H9 (cell line): ENCODE measurements around the gene DYDC1. TPM values are rescaled to one million over a fixed set of nuclear protein-coding genes. Genes with fewer than 3 reads are reported as not detected.

Source experiments
- DNase-seq: peaks from one replicate; pipeline ENCODE4 v3.0.0-alpha.2; 2017
- H2AFZ ChIP-seq: one replicate; pipeline ENCODE4 v1.6.1; 2013; ENCODE audit warnings: mild to moderate bottlenecking, low read length, control low read depth, moderate library complexity
- H2AK5ac ChIP-seq: 2 replicates; pipeline ENCODE4 v1.6.1; 2013; ENCODE audit warnings: low read length, control low read depth, mixed read lengths; ENCODE audit not compliant: insufficient read length
- H2BK120ac ChIP-seq: one replicate; pipeline ENCODE4 v1.6.1; 2013; ENCODE audit warnings: low read depth, mild to moderate bottlenecking, low read length, control low read depth, inconsistent platforms; ENCODE audit not compliant: poor library complexity, severe bottlenecking
- H2BK12ac ChIP-seq: 2 replicates; pipeline ENCODE4 v1.6.1; 2013; ENCODE audit warnings: low read length, control low read depth, mixed read lengths, low read depth; ENCODE audit not compliant: insufficient read length
- H2BK15ac ChIP-seq: 2 replicates; pipeline ENCODE4 v1.6.1; 2013; ENCODE audit warnings: low read depth, low read length, control low read depth
- H2BK20ac ChIP-seq: one replicate; pipeline ENCODE4 v1.6.1; 2013; ENCODE audit warnings: low read depth, mild to moderate bottlenecking, low read length, control low read depth, inconsistent platforms; ENCODE audit not compliant: poor library complexity, severe bottlenecking
- H2BK5ac ChIP-seq: 2 replicates; pipeline ENCODE4 v1.6.1; 2013; ENCODE audit warnings: low read length, control low read depth, mixed read lengths; ENCODE audit not compliant: insufficient read length
- H3K14ac ChIP-seq: 2 replicates; pipeline ENCODE4 v1.6.1; 2013; ENCODE audit warnings: low read length, control low read depth; ENCODE audit not compliant: insufficient read depth
- H3K18ac ChIP-seq: 2 replicates; pipeline ENCODE4 v1.6.1; 2013; ENCODE audit warnings: low read depth, mild to moderate bottlenecking, mixed read lengths, low read length, control low read depth; ENCODE audit not compliant: insufficient read length
- H3K23ac ChIP-seq: 2 replicates; pipeline ENCODE4 v1.6.1; 2013; ENCODE audit warnings: low read length, control low read depth, mixed read lengths, low read depth; ENCODE audit not compliant: insufficient read length
- H3K23me2 ChIP-seq: 2 replicates; pipeline ENCODE4 v1.6.1; 2013; ENCODE audit warnings: low read depth, mild to moderate bottlenecking, mixed read lengths, low read length, control low read depth; ENCODE audit not compliant: insufficient read length, poor library complexity, severe bottlenecking
- H3K27ac ChIP-seq: 2 replicates; pipeline ENCODE4 v1.5.1; 2013; ENCODE audit warnings: low read length, control low read depth, mixed read lengths, low read depth; ENCODE audit not compliant: insufficient read length
- H3K27me3 ChIP-seq: 2 replicates; pipeline ENCODE4 v1.6.1; 2013; ENCODE audit warnings: low read length, control low read depth, inconsistent platforms; ENCODE audit not compliant: insufficient read depth
- H3K4ac ChIP-seq: 2 replicates; pipeline ENCODE4 v1.6.1; 2013; ENCODE audit warnings: low read depth, mild to moderate bottlenecking, control low read depth, inconsistent platforms, low read length, moderate library complexity
- H3K4me1 ChIP-seq: 2 replicates; pipeline ENCODE4 v1.6.1; 2013; ENCODE audit warnings: low read length, control low read depth, inconsistent platforms; ENCODE audit not compliant: insufficient read depth
- H3K4me2 ChIP-seq: 2 replicates; pipeline ENCODE4 v1.6.1; 2013; ENCODE audit warnings: low read length, control low read depth, mixed read lengths; ENCODE audit not compliant: insufficient read length, insufficient read depth
- H3K56ac ChIP-seq: 2 replicates; pipeline ENCODE4 v1.6.1; 2013; ENCODE audit warnings: low read depth, mild to moderate bottlenecking, mixed read lengths, low read length, control low read depth; ENCODE audit not compliant: insufficient read length
- H3K79me1 ChIP-seq: 2 replicates; pipeline ENCODE4 v1.6.1; 2013; ENCODE audit warnings: low read depth, mild to moderate bottlenecking, moderate library complexity, low read length, control low read depth, inconsistent platforms; ENCODE audit not compliant: insufficient read depth, poor library complexity, severe bottlenecking
- H3K79me2 ChIP-seq: 2 replicates; pipeline ENCODE4 v1.6.1; 2013; ENCODE audit warnings: low read length, control low read depth, inconsistent platforms; ENCODE audit not compliant: insufficient read depth
- H3K9ac ChIP-seq: 2 replicates; pipeline ENCODE4 v1.6.1; 2013; ENCODE audit warnings: low read length, control low read depth, mixed read lengths; ENCODE audit not compliant: insufficient read length; ENCODE audit errors: extremely low read depth
- H3K9me3 ChIP-seq: one replicate; pipeline ENCODE4 v1.6.1; 2013; ENCODE audit warnings: low read depth, low read length, inconsistent platforms; ENCODE audit not compliant: control insufficient read depth
- H3T11ph ChIP-seq: one replicate; pipeline ENCODE4 v1.6.1; 2013; ENCODE audit warnings: mild to moderate bottlenecking, low read length, control low read depth, inconsistent platforms
- H4K20me1 ChIP-seq: one replicate; pipeline ENCODE4 v1.6.1; 2013; ENCODE audit not compliant: control insufficient read depth, insufficient read length, insufficient read depth
- H4K5ac ChIP-seq: 2 replicates; pipeline ENCODE4 v1.6.1; 2013; ENCODE audit warnings: low read depth, mild to moderate bottlenecking, mixed read lengths, low read length, control low read depth; ENCODE audit not compliant: insufficient read length
- H4K8ac ChIP-seq: replicated peaks from 2 replicates; pipeline ENCODE4 v1.6.1; 2013; ENCODE audit warnings: low read length, control low read depth, mixed read lengths, low read depth; ENCODE audit not compliant: insufficient read length
- H4K91ac ChIP-seq: 2 replicates; pipeline ENCODE4 v1.6.1; 2013; ENCODE audit warnings: low read depth, mild to moderate bottlenecking, moderate library complexity, mixed read lengths, low read length, control low read depth; ENCODE audit not compliant: insufficient read length
- H3K27ac Mint-ChIP-seq, 3 experiments: 2 replicates in 2 of 3; 3 replicates in 1 of 3; pipeline ENCODE4 v1.8.0; 2020 to 2021; ENCODE audit warnings: mixed read lengths in 3 of 3, mild to moderate bottlenecking in 1 of 3, moderate library complexity in 1 of 3
- H3K27me3 Mint-ChIP-seq: 2 replicates; pipeline ENCODE4 v1.8.0; 2021; ENCODE audit warnings: low read depth, mild to moderate bottlenecking, moderate library complexity, mixed read lengths
- H3K36me3 Mint-ChIP-seq, 3 experiments: 2 replicates in 2 of 3; 3 replicates in 1 of 3; pipeline ENCODE4 v1.8.0; 2020 to 2021; ENCODE audit warnings: low read depth in 3 of 3, mixed read lengths in 3 of 3; ENCODE audit not compliant: insufficient read depth in 1 of 3
- H3K4me1 Mint-ChIP-seq, 2 experiments: 2 replicates each; pipeline ENCODE4 v1.8.0; 2020; ENCODE audit warnings: mixed read lengths in 2 of 2
- H3K4me3 Mint-ChIP-seq, 2 experiments: 2 replicates in 1 of 2; 3 replicates in 1 of 2; pipeline ENCODE4 v1.8.0; 2020 to 2021; ENCODE audit warnings: mild to moderate bottlenecking in 2 of 2, mixed read lengths in 2 of 2, moderate library complexity in 1 of 2
- H3K9me3 Mint-ChIP-seq, 2 experiments: 2 replicates in 1 of 2; 3 replicates in 1 of 2; pipeline ENCODE4 v1.8.0; 2020; ENCODE audit warnings: mild to moderate bottlenecking in 2 of 2, mixed read lengths in 2 of 2, moderate library complexity in 1 of 2
- CTCF ChIP-seq: fragments of 200-600 bp; sonication (generic); conservative IDR thresholded peaks from 3 replicates; pipeline ENCODE4 v1.8.0; 2021; ENCODE audit warnings: antibody characterized with exemption, mild to moderate bottlenecking
- WGBS: extraction: QIAGEN DNeasy Blood & Tissue Kit; methylation state at CpG from one replicate; pipeline ENCODE4 v1.1.7; 2013; ENCODE audit warnings: missing lambda C conversion rate, low lambda C conversion rate, mixed read lengths; ENCODE audit not compliant: insufficient read length; ENCODE audit errors: extremely low coverage; 5-methylcytosine and 5-hydroxymethylcytosine counted together
- total RNA-seq: library from RNA; stranded (reverse); gene quantifications from 2 replicates; pipeline ENCODE4 v1.2.1, GENCODE V29; 2021

The DYDC1 gene
- total RNA-seq, 1 experiment from 2014 or later: not detected

GRCh38 chr10:80406204-80406603 is 49.6 kb upstream of the DYDC1 start:
- H3K27me3 Mint-ChIP-seq: peaks cover 31% of the 10 kb centered on the region
- no peak for TF ChIP-seq CTCF
- Histone ChIP-seq H3K9ac (no peak overlapping the region), H3K14ac (no peak overlapping the region), H3K18ac (no peak overlapping the region), H3K27me3 (peaks cover 4% of the 10 kb centered on the region; the same call in 1 of the 2 replicates), H4K91ac (no peak overlapping the region), H2BK5ac (no peak overlapping the region), H2AK5ac (no peak overlapping the region), H4K5ac (no peak overlapping the region), H3K79me1 (no peaks in the 10 kb centered on the region), H3K4ac (no peak overlapping the region), H2BK120ac (no peak overlapping the region), H3K9me3 (no peaks in the 10 kb centered on the region), H4K20me1 (no peaks in the 10 kb centered on the region), H3K79me2 (no peaks in the 10 kb centered on the region), H3K56ac (no peak overlapping the region), H2BK20ac (no peak overlapping the region), H4K8ac (no peak overlapping the region), H3T11ph (no peak overlapping the region), H3K27ac (no peak overlapping the region), H3K4me1 (no peaks in the 10 kb centered on the region), H2BK15ac (no peak overlapping the region), H3K4me2 (no peak overlapping the region), H3K23ac (no peak overlapping the region), H3K23me2 (peaks cover 8% of the 10 kb centered on the region), H2BK12ac (no peak overlapping the region), H2AFZ (no peak overlapping the region)
- no peaks in the 10 kb centered on the region for H3K9me3 Mint-ChIP-seq
- H3K36me3 Mint-ChIP-seq: peaks cover 0 to 2% (median 0%) of the 10 kb centered on the region in 3 experiments; a peak in 3 of 7 replicates
- DNase-seq: no peak
- WGBS: no CpG with 5 or more reads among the region's 4 CpGs
- H3K4me1 Mint-ChIP-seq: peaks cover 19 to 27% of the 10 kb centered on the region in 2 experiments
- H3K4me3 Mint-ChIP-seq: no peak overlapping the region
- H3K27ac Mint-ChIP-seq: no peak overlapping the region; a peak in 1 of 7 replicates
